Measurements from ENCODE around the gene TMEM89.
A peak's percentile ranks its signal among the peaks of the same experiment; 100 is the strongest.

Gene TMEM89, protein sequence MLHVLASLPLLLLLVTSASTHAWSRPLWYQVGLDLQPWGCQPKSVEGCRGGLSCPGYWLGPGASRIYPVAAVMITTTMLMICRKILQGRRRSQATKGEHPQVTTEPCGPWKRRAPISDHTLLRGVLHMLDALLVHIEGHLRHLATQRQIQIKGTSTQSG

DNA sequence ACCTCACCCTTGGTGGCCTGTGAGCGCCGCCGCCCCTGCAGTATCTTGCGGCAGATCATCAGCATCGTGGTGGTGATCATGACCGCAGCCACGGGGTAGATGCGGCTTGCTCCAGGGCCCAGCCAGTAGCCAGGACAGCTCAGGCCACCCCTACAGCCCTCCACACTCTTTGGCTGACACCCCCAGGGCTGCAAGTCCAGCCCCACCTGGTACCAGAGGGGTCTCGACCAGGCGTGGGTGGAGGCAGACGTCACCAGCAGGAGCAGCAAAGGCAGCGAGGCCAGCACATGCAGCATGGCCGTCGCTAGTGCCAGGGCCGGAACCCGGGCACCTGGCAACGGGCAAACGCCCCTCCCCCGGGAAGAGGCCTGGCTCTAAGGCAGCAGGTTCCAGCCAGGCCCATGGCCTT lies at the start of gene TMEM89:
TMEM89 (minus strand) TSS at position 309 of the 409 bp plus-strand sequence; CDS start at position 296, 13 bp downstream.
- no peak for DNase-seq (ENCODE audit: low spot score)

DNA sequence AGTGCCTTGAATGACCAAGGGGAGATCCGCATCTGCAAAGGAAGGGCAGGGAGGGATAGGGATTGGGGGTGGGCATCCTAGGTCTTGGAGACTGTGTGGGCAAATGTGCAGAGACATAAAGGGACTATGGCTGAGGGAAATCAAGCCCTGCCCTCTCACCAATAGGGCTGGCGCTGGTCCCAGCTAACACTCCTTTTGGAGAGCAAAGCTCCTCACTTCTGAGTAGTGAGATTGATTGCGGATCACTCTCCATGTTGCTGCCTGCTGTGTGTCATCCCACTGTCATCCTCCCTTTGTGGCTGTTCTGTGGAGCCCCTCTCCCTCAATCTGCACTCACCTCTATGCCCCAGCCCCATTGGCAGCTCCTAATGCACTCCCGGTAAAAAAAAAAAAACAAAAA lies 43.4 kb upstream of the TMEM89 start:
- no peak for DNase-seq (ENCODE audit: low spot score)

DNA sequence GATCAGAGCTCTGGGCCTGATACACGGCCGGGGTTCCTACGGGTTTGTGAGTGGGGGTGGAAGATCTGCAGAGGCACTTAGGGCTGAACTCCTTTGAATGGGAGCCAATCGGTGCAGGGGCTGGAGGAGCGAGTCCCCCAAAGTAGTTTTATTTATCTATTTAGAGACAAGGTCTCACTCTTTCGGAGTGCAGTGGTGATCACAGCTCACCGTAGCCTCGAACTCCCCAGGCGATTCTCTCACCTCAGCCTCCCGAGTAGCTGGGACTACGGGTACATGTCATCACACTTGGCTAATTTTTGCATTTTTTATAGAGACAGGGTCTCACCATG lies 42.7 kb upstream of the TMEM89 start:
- DNase-seq (ENCODE audit: low spot score), result no peak

DNA sequence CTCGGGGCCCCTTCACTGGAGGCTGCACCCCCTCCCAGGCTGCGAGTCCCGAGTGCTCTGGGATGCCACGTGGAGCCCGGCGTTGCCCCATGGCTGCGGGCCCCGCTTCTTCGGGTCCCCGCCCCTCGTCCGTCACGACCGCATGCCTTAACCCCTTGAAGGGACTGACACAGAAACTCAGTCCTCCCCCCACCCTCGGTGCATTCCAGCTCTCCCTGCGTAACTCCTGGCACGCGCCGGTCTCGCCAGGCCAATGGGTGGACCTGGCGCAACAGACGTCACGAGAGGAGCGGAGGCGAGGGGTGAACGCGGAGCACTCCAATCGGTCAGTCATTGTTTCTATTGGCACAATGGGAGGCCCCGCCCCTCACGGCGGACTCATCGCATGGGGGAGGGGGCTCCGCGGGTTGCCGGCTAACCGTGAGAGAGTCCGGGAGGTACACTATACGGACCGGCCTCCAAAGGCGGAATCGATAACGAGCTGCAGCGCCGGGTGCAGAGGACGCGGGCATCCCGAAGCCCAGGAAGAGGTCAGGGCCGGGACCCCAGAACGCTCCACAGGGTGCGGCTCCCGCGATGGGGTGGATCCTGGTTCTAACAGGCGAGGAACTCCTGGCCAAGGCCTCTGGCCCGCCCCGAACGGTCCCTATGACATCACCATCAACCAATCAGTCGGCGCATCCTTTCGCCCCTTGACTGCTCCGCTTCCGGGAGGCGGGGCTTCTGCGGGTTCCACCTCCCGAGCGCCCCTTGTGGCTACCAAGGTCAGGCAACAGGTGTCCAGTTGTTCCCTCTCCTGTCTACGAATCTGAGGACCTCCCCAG lies 42.1 kb upstream of the TMEM89 start:
- peak; percentile 100 for DNase-seq (ENCODE audit: low spot score)

DNA sequence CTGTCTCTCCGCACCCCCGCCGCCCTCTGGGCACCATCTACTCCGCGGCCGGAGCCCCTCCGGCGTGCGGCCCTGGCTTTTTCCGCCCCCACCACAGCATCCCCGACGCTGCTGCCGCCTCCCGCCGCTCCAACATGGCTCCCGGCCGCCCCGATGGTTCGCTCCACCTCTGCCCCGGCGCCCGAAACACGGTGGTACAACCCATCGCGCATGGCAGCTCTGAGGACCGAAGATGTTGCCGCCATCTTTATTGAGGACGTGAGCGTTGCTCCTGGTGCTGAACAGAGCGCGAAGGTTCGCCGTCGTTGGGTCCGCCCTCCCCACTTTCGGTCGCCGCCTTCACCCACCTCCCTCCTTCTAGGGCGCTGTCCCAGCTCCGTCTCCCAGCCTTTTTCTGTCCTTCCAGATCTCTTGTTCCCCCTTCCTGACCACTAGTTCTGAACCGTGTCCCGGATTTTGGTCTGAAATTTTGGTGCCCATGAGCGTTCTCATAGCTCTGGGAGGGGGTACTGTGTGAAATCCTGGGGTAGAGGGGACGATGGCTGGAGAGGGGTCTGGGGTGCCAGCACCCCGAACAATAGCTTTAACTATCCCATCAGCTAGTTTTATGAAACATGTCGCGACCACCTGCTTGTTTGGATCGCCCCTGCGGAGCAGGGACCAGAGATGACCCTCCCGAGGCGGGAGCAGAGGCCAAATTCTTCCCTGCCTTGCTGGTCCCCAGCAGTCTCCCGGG lies 41.4 kb upstream of the TMEM89 start, which contains the start of gene CELSR3:
CELSR3 (minus strand) TSS at position 134 of the 736 bp plus-strand sequence. CDS start 252 bp downstream, outside the sequence.
- peak; percentile 92 for DNase-seq (ENCODE audit: low spot score)

DNA sequence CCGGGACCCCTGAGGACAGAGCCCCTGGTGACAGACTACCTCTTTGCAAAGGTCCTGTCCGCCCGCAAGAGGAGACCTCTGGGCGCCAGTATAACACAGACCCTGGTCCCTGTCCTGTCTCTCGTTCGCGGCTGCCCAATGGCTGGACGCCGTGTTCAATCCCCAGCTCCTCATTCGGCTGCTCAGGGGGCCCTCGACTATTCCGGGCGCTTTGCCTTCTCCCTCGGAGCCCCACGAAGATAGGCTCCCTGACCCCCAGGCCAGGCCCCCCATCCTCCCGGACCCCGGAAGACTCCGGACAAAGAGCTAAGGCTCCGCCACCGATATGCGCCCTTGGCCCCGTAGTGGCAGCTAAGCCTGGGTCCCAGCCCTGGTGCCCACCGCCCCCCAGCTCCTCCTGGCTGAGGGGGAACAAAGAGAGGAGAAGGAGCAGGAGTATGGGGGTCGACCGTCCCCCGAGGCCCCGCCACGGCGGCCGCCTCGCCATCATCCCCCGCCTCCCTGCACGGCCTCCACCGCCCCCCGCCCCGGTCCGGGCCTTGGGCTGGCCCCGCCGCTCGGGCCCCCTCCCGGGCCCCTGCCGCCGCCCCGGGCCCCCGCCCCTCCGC lies 40.7 kb upstream of the TMEM89 start:
- no peak for DNase-seq (ENCODE audit: low spot score)

DNA sequence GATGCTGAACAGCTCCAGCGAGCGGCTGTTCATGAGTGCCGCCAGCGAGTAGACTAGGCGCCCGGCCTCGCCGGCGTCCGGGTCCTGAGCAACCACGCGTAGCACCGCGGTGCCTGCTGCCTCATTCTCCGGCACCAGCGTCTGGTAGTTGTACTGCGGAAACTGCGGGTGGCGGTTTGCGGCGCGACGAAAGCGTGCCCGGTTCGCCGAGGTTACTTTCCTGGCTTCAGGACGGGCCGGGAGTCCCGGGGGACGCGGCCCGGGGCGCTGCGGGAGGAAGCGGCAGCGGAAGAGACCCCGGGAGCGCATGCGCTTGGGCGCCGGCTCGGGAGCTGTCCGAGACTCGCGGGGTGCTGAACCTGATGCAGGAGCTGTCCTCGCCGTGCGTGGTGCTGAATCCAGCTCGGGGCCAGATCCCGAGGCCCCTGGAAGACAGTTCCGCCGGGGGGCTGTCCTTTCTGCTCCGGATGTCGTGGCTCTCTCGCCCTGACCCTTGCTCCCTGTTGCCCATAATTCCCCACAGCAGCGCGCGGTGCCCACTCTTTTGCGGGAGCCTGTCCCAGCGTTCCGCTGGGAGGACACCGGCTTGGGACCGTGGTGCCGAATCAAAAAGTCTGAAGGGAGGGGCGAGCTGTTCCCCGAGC lies 40.1 kb upstream of the TMEM89 start:
- peak; percentile 91 for DNase-seq (ENCODE audit: low spot score)

DNA sequence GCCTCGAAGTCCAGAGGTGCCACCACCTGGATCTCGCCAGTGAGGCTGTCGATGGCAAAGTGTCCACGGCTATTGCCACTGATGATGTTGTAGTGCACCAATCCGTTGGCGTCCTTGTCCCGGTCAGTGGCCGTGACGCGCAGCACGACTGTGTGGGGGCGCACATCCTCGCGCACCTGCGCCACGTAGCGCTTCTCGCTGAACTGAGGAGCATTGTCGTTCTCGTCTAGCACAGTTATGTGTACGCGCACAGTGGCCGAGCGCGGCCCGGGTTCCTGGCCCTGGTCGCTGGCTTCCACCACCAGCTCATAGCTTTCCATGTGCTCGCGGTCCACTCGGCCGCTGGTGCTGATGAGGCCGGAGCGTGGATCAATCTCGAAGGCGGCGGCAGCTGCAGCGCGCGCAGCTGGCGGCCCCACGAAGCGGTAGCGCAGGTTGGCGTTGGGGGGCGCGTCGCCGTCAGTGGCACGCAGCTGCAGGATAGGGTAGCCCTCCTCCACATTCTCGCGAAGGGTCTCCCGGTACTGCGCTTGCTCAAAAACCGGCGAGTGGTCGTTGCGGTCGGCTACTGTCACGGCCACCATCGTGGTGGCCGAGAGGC lies 39.3 kb upstream of the TMEM89 start:
- DNase-seq (ENCODE audit: low spot score), result no peak

DNA sequence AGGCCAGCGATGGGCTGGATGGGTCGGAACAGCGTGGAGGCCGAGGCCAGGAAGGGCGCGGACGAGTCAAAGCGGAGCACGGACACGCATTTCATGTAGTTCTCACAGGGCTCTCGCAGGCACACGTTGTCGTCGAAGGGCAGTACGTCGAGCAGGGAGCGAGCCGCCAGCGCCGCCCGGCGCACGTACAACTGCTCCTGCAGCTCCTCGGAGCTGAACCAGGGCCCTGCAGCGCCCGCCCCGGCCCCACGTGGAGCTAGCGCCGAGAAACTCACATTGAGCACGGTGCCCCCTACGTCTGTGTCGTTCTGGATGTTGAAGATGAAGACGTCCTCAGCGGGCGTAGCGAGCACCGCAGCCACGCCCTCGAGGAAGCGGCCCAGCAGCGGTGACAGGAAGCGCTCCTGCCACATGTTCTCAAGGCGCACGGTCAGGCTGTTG lies 35.3 kb upstream of the TMEM89 start:
- no peak for DNase-seq (ENCODE audit: low spot score)

DNA sequence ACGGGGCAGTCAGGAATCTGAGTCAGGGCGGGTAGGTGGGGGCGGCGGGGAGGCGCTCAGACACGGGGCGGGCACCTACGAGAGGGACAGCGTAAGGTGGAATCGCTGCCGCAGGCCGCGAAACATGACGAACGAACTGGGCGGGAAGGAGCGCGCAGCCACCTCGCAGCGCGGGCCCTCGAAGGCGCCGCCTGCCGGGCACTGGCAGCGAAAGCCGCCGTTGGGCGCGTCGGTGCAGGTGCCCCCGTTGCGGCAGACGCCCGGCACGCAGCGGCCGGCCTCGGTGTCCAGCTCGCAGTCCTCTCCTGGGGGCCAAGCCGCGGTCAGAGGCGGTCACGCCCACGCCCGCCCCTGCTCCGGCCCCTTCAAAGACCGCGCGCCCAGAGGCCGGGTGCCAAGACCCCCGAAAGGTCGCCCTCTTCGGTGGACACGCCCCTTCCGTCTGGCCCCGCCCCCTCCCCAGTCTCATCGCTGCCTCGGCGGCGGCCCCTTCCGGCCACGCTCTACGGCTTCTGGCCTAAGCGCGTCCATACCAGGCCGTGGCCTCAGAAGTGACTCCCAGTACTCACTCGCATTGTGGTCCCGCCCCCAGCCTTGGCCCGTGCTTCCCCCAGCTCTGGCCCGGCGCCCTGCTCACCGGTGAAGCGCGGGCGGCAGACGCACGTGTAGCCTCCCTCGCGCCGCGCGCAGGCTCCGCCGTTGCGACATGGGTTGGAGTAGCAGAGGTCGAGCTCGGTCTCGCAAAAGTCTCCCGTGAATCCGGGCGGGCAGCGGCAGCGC lies 34.7 kb upstream of the TMEM89 start:
- DNase-seq (ENCODE audit: low spot score), result peak; percentile 90

DNA sequence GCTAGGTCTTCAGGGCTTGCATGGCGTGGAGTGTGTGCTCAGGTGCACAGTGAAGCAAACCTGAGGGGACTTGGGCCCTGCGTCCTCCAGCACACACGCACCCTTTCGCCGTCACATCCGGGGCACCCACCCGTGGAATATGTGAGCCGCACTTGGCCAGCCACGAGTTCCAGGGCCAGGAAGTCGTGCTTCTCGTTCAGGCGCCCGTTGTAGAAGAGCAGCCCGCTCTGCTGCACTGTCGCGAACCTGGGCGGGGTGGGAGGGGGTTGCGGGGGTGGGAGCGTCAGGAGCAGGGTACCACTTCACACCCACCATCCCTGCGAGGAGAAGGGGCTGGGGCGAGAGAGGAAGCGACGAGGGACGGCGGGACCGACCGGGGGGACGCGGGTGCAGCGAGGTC lies 34.0 kb upstream of the TMEM89 start:
- DNase-seq (ENCODE audit: low spot score), result no peak

DNA sequence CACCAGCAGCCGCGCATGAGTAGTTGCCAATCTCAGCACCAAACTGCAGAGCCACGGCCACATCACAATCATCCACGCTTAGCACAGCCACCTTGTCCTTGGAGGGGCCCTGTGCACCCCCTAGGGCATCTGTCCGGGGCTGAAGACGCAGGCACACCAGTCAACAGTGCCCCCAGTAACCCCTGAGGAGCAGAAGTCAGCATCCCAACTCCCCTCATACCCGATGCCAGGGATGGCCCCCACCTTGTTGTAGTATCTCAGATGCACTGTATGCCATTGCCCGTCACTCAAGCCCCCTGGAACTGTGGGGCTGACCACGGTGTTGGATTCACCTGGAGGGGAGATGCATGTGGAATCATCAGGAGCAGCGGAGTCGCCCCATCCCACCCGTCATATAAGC lies 33.5 kb upstream of the TMEM89 start:
- DNase-seq (ENCODE audit: low spot score), result no peak

DNA sequence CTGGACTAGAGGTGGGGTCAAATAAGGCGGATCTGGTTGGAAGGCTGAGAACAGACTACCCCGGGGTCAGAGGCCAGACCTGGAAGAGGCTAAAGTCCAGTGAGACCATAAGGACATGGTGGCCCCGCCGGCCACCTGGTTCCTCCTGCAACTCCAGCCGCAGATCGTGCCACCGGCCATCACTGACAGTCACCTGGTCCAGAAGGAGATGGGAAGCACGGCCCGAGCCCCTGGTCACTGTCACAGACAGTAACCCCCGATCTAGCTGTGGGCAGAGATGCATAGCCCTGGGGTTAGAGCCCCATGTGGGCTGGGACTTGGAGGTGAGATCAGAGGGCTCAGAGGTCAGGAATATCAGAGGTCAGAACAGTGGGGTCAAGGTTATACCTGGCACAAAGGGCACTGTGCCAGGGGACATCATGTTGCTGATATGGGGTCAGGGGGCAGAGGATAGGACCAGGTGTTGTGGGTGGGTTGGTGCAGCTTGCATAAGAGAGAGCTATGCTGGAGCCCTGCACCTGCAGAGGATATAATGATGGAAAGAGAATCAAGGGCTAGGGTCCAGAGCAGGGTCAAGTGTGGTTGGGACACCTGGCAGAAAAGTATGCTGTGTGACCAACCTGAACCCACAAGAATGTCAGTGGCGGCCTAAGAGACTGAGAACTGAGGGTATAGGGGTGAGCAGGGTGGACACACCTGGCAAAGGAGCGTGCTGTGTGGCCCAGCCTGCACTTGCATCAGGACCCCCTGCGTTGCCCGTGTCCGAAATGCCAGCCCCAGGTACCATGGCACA lies 31.6 kb upstream of the TMEM89 start:
- DNase-seq (ENCODE audit: low spot score), result no peak

DNA sequence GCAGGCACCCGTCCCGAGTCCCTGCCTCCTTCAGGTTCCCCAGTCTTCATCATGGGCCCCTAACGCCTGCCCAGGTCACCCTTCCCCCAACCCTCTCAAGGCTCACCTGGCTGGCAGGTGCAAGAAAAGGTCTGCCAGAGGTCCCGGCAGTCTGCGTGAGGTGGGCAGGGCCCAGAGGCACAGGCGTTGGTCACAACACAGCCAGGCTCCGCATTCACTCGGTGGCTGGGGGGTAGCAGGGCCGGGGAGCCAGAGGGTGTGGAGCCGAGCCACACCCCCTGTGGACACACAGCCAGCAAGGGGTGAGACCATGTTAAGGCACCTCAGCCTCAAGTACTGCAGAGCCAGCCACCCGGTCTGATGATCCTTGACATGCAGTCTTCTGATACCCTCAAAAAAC lies 30.2 kb upstream of the TMEM89 start:
- no peak for DNase-seq (ENCODE audit: low spot score)

DNA sequence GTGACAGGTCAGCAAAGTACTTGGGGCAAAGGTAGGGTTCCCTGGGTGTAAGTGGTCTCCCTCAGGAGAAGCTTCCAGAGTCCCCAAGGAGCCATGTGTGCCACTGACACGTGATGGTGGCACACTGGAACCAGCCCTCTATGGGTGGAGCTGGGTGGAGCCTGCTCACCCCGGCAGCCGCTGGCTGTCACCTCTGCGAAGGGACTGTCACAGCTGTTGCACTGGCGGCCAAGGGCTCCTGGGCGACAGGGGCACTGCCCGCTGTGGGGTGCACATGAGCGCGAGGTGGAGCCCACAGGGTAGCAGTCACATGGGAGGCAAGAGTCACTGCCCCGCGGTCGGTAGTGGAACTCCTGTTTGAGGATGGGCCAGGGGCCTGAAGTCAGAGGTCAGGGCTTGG lies 29.2 kb upstream of the TMEM89 start:
- DNase-seq (ENCODE audit: low spot score), result no peak

DNA sequence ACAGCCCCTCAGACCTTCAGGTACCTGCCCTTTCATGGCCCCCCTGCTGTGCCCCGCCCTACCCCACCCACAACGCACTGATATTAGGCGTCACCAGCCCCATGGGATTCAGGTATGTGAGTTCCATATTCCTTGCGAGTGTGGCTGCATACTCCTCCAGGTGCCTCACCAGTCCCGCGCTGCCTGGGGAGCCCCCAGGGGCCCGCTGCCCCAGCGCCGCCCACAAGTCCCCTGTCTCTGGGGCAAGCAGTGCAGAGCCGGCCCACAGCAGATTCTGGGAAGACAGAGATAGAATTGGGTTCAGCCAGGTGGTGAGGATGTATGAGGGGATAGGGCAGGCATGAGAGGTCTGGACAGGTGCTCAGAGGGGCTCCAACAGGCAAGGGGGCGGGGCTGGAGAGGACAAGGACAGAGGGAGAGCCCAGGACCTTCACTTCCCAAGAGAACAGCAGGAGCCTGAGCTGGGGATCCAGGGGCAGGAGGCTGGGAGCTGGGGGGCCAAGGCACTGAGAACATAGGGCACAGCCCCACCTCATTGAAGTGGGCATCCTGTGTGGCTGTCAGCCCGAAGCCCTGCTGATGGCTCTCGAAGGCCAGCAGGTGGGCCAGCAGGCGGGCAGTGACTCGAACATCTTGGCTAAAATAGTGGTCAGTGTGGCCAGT lies 26.8 kb upstream of the TMEM89 start:
- no peak for DNase-seq (ENCODE audit: low spot score)

DNA sequence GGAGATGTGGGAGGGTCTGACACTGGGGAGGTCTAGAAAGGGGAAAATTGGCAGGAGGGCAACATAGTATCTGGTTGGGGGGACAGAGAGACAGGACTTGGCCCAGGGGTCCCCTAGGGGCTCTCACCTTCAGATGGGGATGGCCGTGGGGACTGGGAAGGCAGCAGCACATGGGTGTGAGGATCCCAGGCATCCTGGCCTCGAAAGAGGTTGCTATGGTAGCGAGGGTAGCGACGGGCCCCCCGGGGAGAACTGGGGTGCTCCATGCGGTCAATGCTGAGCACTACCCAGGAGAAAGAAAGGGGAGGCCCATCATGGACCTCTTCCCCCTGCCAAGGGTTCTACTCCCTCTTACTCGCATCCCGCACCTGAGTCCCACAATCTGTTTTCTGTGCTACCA lies 26.1 kb upstream of the TMEM89 start:
- DNase-seq (ENCODE audit: low spot score), result no peak

DNA sequence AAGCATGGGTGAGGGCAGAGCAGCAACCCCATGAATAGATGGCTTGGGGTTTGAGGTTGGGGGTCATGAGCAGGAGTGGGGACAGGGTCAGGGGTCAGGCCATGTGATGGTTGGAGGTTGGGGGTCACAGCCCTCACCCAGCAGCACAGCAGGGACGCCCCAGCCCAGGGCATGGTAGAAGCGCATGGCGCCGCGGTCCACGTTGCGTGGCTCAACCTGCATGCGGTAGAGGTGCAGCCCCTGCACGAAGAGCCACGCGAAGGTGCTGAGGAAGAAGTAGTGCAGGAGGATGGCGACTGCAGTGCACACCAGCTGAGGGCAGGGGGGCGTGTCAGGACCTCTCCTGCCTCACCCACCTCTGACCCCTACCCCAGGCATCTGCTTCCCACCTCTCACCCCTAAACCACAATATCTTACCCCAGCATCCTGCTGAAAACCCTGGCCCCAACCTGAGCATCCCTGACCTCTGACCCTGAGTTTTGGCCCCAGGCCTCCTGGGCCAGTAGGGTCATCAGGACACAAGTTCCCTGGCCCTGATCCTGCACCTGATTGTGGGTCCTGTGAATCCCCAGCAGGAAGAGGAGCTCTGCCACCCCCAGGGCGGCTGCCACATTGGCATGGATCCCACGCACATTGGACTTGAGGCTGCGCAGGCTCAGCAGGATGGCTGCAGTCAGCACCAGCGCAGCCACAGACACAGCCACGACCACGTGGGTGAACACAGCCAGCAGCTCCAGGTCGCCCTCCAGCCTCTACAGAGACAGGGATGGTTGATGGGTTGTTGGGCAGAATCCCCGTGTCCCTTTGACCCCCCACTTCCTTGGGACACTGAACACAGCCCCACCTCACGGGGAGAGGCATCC lies 23.6 kb upstream of the TMEM89 start:
- no peak for DNase-seq (ENCODE audit: low spot score)

DNA sequence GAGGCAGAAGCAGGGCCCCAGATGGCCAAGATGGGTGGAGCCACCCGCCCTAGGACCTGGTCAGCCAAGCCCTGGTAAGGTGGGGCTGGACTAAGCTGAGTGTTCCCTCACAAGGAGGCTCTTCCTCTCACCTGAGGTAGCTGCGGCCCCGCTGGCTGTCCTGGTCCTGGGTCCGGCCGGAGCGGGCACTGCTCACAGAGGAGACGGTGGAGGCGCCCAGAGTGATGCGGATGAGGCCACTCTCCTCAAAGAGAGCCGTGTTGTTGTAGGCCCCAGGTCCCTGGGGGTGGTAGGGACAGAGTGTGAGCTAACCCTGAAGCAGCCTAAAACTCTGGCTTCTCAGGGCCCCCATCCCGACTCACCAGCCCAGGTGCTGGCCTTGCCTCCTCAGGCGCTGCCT lies 21.0 kb upstream of the TMEM89 start:
- DNase-seq (ENCODE audit: low spot score), result no peak

All from COLO829 (cell line).